GM18517 (cell line): ENCODE data around the gene SLCO4A1.

Experiments used
- ATAC-seq: cut with Tn5 transposase; IDR thresholded peaks from one replicate; pipeline ENCODE4 v1.9.1; 2021; ENCODE audit warnings: mild to moderate bottlenecking, moderate library complexity; ENCODE audit not compliant: unreplicated experiment

The SLCO4A1 gene

GRCh38 chr20:62663145-62664018 is 21.1 kb downstream of the SLCO4A1 start:
- ATAC-seq: no peak

DNA sequence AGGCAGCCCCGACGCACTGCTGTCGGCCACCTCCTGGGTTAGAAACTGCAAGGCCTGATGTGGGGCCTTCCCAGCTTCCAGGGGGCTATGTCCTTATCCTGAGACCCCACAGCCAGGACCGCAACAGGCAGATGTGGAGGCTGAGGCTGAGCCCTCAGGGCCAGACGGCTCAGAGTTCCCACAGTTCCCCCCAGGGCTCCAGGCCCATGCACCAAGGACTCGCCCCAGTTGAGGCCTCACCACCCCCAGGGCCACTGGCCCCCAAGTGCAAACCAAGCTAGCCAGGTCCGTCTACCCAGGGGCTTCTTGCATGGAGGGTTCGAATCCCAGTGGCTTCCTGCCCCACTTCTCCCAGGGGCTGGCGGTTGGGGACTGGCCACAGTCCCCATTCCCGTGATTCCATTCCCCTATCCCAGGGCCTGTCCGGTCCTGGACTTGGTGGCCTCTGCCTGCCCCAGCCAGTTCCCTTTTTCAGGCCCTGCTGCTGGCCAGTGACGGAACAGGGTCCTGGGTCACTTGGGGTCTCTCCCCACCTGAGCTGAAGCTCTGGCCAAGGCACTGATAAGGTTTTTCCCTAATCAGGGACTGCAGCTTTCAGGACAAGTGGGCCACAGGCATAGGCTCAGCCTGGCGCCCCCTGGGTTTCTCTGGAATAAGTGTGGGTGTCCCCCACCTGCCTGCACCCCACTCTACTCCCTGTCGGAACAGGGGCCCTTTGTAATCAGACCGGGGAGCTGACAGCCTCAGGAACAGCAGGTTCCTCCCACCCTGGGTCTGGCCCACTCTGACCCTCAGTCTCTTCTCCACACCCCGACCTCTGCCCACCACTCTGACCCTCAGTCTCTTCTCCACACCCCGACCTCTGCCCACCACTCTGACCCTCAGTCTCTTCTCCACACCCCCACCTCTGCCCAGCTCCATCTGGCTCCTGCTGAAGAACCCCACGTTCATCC is 22.0 kb downstream of the SLCO4A1 start:
- ATAC-seq: no peak

GRCh38 chr20:62665153-62665754 is 23.0 kb downstream of the SLCO4A1 start:
- ATAC-seq: no peak

GRCh38 chr20:62665826-62666735 is 23.8 kb downstream of the SLCO4A1 start:
- ATAC-seq: no peak

- ATAC-seq: no peak
Observed at GRCh38 chr20:62666736-62667529, 24.6 kb downstream of the SLCO4A1 start.

- ATAC-seq: no peak
Observed at GRCh38 chr20:62667530-62668440, 25.5 kb downstream of the SLCO4A1 start.

GRCh38 chr20:62668441-62669027 is 26.2 kb downstream of the SLCO4A1 start:
- ATAC-seq: no peak

- ATAC-seq: no peak
Observed at GRCh38 chr20:62669249-62669648, 26.9 kb downstream of the SLCO4A1 start.

DNA sequence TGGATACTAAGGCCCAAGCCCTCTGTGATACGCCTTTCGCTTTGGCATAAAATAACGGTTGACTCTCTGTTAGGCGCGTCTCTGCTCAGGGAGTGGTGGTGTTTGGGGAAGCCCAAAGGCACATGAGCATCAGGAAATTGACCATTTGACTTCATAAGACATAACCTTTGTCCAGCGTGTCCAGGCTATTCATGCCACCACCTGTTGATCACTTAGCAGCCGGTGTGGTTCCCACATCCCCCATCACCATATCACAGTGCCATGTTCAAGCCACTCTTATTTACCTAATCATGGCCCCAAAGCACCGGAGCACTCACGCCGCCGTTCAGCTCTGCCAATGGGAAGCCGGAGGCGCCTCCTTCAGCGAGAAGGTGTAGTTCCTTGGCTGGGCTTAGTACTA is 27.9 kb downstream of the SLCO4A1 start:
- ATAC-seq: no peak

GRCh38 chr20:62670998-62671397 is 28.7 kb downstream of the SLCO4A1 start:
- no peak for ATAC-seq

- ATAC-seq: no peak
Observed at GRCh38 chr20:62671765-62672164, 29.5 kb downstream of the SLCO4A1 start.

- ATAC-seq: no peak
Observed at GRCh38 chr20:62674370-62674769, 32.1 kb downstream of the SLCO4A1 start.

- no peak for ATAC-seq
Observed at GRCh38 chr20:62675156-62675876, 33.0 kb downstream of the SLCO4A1 start.

- ATAC-seq: no peak
Observed at GRCh38 chr20:62675877-62676260, 33.6 kb downstream of the SLCO4A1 start.

GRCh38 chr20:62676976-62677375 is 34.7 kb downstream of the SLCO4A1 start:
- ATAC-seq: no peak

DNA sequence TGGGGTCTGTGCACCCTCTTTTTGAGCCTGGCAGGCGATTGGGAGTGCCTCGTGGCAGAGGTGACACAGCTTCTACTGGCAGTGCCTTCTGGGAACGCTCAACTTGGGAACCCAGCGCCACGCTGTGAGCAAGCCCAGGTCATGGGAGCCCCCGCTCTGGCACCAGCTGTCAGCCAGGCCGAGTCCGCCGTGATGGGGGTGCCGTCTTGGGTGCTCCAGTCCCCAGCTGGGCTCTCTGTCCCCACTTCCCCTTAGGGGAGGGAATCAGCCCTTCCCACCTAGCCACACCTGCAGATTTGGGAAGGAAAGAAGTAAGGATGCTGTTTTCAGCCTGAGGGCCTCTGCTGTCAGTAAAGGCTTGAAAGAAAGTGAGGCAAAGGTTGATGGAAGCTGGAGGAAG is 35.4 kb downstream of the SLCO4A1 start:
- no peak for ATAC-seq

DNA sequence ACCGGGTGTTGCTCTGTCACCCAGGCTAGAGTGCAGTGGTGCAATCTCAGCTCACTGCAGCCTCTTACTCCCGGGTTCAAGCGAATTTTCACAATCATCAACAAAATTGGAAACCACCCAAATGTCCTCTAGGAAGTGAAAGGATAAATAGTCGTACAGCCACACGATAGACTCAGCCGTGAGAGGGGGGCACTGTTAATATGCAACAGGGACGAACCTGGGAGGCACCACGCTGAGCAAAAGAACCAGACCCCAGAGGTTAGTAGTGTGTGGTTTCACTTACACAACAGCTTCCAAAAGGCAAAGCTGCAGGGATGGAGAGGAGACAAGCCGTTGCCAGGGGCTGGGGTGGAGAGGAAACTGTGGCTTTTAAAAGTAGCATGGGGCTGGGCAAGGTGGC is 36.2 kb downstream of the SLCO4A1 start:
- ATAC-seq: no peak
